Endothelial cell of umbilical vein (primary cell): Measurements from ENCODE around the gene AKAP17A. TPM values are rescaled to one million over a fixed set of nuclear protein-coding genes. Genes with fewer than 3 reads are reported as not detected.

Source experiments
- BruUV-seq: library from RNA; stranded (reverse); fragments of 400-500 nt; replicated peaks from 2 replicates; lab custom pipeline; 2021; lab: Mats Ljungman, UMichigan
- CTCF ChIA-PET: fragments of 300-600, 350-600 bp; sonication (Branson Sonifier 250); formaldehyde crosslinking; loops from one replicate; lab custom pipeline; 2021; ENCODE audit warnings: antibody characterized with exemption, inconsistent platforms; lab: Charles Lee
- POLR2A ChIA-PET: fragments of 300-600, 350-600 bp; sonication (Branson Sonifier 250); formaldehyde crosslinking; loops from one replicate; lab custom pipeline; 2021; ENCODE audit warnings: antibody characterized with exemption, inconsistent platforms; lab: Charles Lee
- DNase-seq: peaks from one replicate; pipeline ENCODE4 v3.0.0-alpha.2; 2011; ENCODE audit warnings: low read depth, low spot score
- FAIRE-seq: peaks from 2 replicates; lab custom pipeline; 2011; peaks lifted over from hg19 to GRCh38; lab: Jason Lieb, UNC
- H2AFZ ChIP-seq: 2 replicates; pipeline ENCODE4 v1.6.0; 2012; ENCODE audit warnings: low read depth, low read length, control low read depth, inconsistent platforms
- H3K27ac ChIP-seq: 2 replicates; pipeline ENCODE4 v1.5.1; 2011; ENCODE audit warnings: low read depth, mild to moderate bottlenecking, control low read depth, low read length, moderate library complexity; ENCODE audit not compliant: insufficient read depth
- H3K27me3 ChIP-seq, 2 experiments: 2 replicates each; pipeline versions ENCODE4 v1.6.0 to v1.6.1; 2011; ENCODE audit warnings: low read length in 2 of 2, mixed read lengths in 1 of 2; ENCODE audit not compliant: control insufficient read depth in 2 of 2, insufficient read depth in 2 of 2
- H3K36me3 ChIP-seq, 2 experiments: 2 replicates in 1 of 2; 3 replicates in 1 of 2; pipeline ENCODE4 v1.5.1; 2011; ENCODE audit warnings: low read length in 2 of 2, mild to moderate bottlenecking in 1 of 2, moderate library complexity in 1 of 2; ENCODE audit not compliant: control insufficient read depth in 2 of 2, insufficient read depth in 2 of 2; ENCODE audit errors: extremely low read depth in 1 of 2
- H3K4me1 ChIP-seq: 3 replicates; pipeline ENCODE4 v1.5.1; 2011; ENCODE audit warnings: mild to moderate bottlenecking, low read length; ENCODE audit not compliant: control insufficient read depth, insufficient read depth; ENCODE audit errors: extremely low read depth
- H3K4me2 ChIP-seq: 2 replicates; pipeline ENCODE4 v1.6.1; 2011; ENCODE audit warnings: low read length, control low read depth, mixed read lengths; ENCODE audit not compliant: insufficient read depth
- H3K4me3 ChIP-seq, 3 experiments: fragments of 200-600 bp in 1 of 3; sonication (generic), shearing (Covaris generic) in 1 of 3; replicated peaks in 1 of 3; 2 replicates each; pipeline ENCODE4 v1.5.1; 2011 to 2016; ENCODE audit warnings: control low read depth in 3 of 3, low read length in 3 of 3, mild to moderate bottlenecking in 2 of 3, inconsistent platforms in 1 of 3, low read depth in 1 of 3, moderate library complexity in 1 of 3; ENCODE audit not compliant: insufficient read depth in 1 of 3
- H3K79me2 ChIP-seq: 2 replicates; pipeline ENCODE4 v1.6.0; 2012; ENCODE audit warnings: low read length, inconsistent platforms; ENCODE audit not compliant: control insufficient read depth, insufficient read depth
- H3K9ac ChIP-seq: replicated peaks from 2 replicates; pipeline ENCODE3; 2011; ENCODE audit warnings: low read length, control low read depth; ENCODE audit not compliant: insufficient read depth; ENCODE audit errors: extremely low read depth
- H3K9me1 ChIP-seq: replicated peaks from 3 replicates; pipeline ENCODE4 v1.6.0; 2011; ENCODE audit warnings: mild to moderate bottlenecking, low read length; ENCODE audit not compliant: control insufficient read depth, insufficient read depth; ENCODE audit errors: extremely low read depth
- H3K9me3 ChIP-seq: replicated peaks from 2 replicates; pipeline ENCODE4 v1.5.1; 2012; ENCODE audit warnings: low read length, inconsistent platforms; ENCODE audit not compliant: control insufficient read depth, insufficient read depth
- H4K20me1 ChIP-seq: replicated peaks from 2 replicates; pipeline ENCODE3; 2011; ENCODE audit warnings: mild to moderate bottlenecking, low read length; ENCODE audit not compliant: control insufficient read depth, insufficient read depth; ENCODE audit errors: extremely low read depth
- CTCF ChIP-seq, 2 donors: IDR thresholded peaks; 1 replicate in 1 of 2; 2 replicates in 1 of 2; pipeline ENCODE4 v1.5.1; 2011; ENCODE audit warnings: low read length in 2 of 2, mild to moderate bottlenecking in 2 of 2, moderate library complexity in 2 of 2, control low read depth in 1 of 2, inconsistent platforms in 1 of 2, low read depth in 1 of 2; ENCODE audit not compliant: insufficient read depth in 1 of 2; ENCODE audit errors: extremely low read depth in 1 of 2
- EZH2 ChIP-seq: IDR thresholded peaks from 2 replicates; pipeline ENCODE4 v1.6.1; 2012; ENCODE audit warnings: borderline replicate concordance, low read depth, mild to moderate bottlenecking, moderate library complexity, low read length, inconsistent platforms; ENCODE audit not compliant: severe bottlenecking
- FOS ChIP-seq: IDR thresholded peaks from 2 replicates; pipeline ENCODE4 v1.6.1; 2011; ENCODE audit warnings: mild to moderate bottlenecking, low read length, moderate library complexity, borderline replicate concordance; ENCODE audit not compliant: insufficient read depth
- GATA2 ChIP-seq: IDR thresholded peaks from 2 replicates; pipeline ENCODE4 v1.7.0; 2011; ENCODE audit warnings: low read depth, mild to moderate bottlenecking, moderate library complexity, mixed read lengths, low read length; ENCODE audit not compliant: insufficient read length, insufficient read depth
- JUN ChIP-seq: IDR thresholded peaks from 2 replicates; pipeline ENCODE4 v1.6.1; 2011; ENCODE audit warnings: borderline replicate concordance, low read depth; ENCODE audit not compliant: insufficient read length, insufficient read depth
- MAX ChIP-seq: IDR thresholded peaks from 2 replicates; pipeline ENCODE4 v1.6.1; 2011; ENCODE audit not compliant: insufficient read depth, insufficient read length
- MYC ChIP-seq: IDR thresholded peaks from one replicate; pipeline ENCODE4 v1.6.1; 2011; ENCODE audit warnings: mild to moderate bottlenecking, low read depth, low read length
- POLR2A ChIP-seq: IDR thresholded peaks from 2 replicates; pipeline ENCODE4 v1.6.1; 2012; ENCODE audit warnings: low read depth, mild to moderate bottlenecking, control low read depth, low read length
- POLR2AphosphoS5 ChIP-seq: IDR thresholded peaks from 2 replicates; pipeline ENCODE4 v1.6.1; 2012; ENCODE audit warnings: low read depth, mild to moderate bottlenecking, control low read depth, low read length, moderate library complexity; ENCODE audit not compliant: insufficient read depth
- dilution Hi-C: fragments of 300-500 bp; cut with MboI; formaldehyde crosslinking; loops from one replicate; pipeline ENCODE4 v1.15.0; 2019; ENCODE audit warnings: low sequenced_read_pairs; ENCODE audit not compliant: extremely low pct_ligation_motif_present
- intact Hi-C: fragments of 100-400 bp; cut with micrococcal nuclease; formaldehyde crosslinking; loops from one replicate; pipeline ENCODE4 v1.10.0; 2022
- polyA plus RNA-seq, 4 experiments: library from polyadenylated mRNA; depleted of rRNA in 3 of 4; stranded (reverse) in 3 of 4; unstranded in 1 of 4; fragments of >200 nt; gene quantifications; 2 replicates each; pipeline versions ENCODE4 v1.2.1 to v1.2.3, GENCODE V29; 2011 to 2012; ENCODE audit warnings: missing spikeins in 1 of 4
- total RNA-seq: library from RNA; stranded (reverse); gene quantifications from 2 replicates; pipeline ENCODE4 v1.2.3, GENCODE V29; 2021

The AKAP17A gene
- total and polyA plus RNA-seq, 2 donors (not counting 3 experiments of a cell fraction or from before 2014, with no cell fraction given), result 25.9 to 45.5 TPM

GRCh38 chrX:1587161-1587560, 4.2 kb upstream of the AKAP17A start:
- Histone ChIP-seq H3K4me1 (no peaks in the 10 kb centered on the region), H3K4me2 (no peak overlapping the region), H4K20me1 (no peaks in the 10 kb centered on the region), H3K9ac (no peak overlapping the region), H3K36me3 (no peaks in the 10 kb centered on the region), H3K4me3 (no peak overlapping the region), H3K79me2 (peaks cover 4% of the 10 kb centered on the region), H2AFZ (no peak overlapping the region), H3K9me3 (no peaks in the 10 kb centered on the region), H3K9me1 (no peaks in the 10 kb centered on the region), H3K27me3 (no peaks in the 10 kb centered on the region), H3K27ac (no peak overlapping the region)
- BruUV-seq, result no TSS peak
- TF ChIP-seq EZH2 (no peak), JUN (no peak), FOS (no peak), MAX (no peak), MYC (no peak), GATA2 (no peak), POLR2AphosphoS5 (no peak), POLR2A (no peak), CTCF (IDR thresholded peaks at IDR 0.05; ENCODE audit: extremely low read depth in 1 of 2, insufficient read depth in 1 of 2, low read depth in 1 of 2, low read length in 2 of 2) (no peak)
- CTCF ChIA-PET, result no interaction called here
- no peak for DNase-seq
- intact Hi-C loops (no loop called here), dilution Hi-C loops (no loop called here)
- FAIRE-seq, result no peak
- POLR2A ChIA-PET, result no interaction called here
